Ovary (tissue), 9 donors: ENCODE results near the gene OR2AJ1. TPM values are rescaled to one million over a fixed set of nuclear protein-coding genes. Genes with fewer than 3 reads are reported as not detected.

Experiments
- DNase-seq, 5 donors: peaks; one replicate each; pipeline ENCODE4 v3.0.0-alpha.2; 2019 to 2020
- H3K27ac ChIP-seq, 2 donors: fragments of 200-600 bp; one replicate each; pipeline versions ENCODE4 v1.5.1 to v1.8.0; 2019 to 2022
- H3K27me3 ChIP-seq: fragments of 200-600 bp; one replicate; pipeline ENCODE4 v1.8.0; 2022
- H3K36me3 ChIP-seq: fragments of 200-600 bp; sonication (generic); one replicate; pipeline ENCODE4 v1.5.1; 2019
- H3K4me1 ChIP-seq: one replicate; pipeline ENCODE4 v1.8.1; 2013; ENCODE audit warnings: mild to moderate bottlenecking, moderate library complexity; ENCODE audit not compliant: insufficient read depth
- H3K4me3 ChIP-seq: fragments of 200-600 bp; sonication (generic); one replicate; pipeline ENCODE4 v1.5.1; 2017
- H3K9me3 ChIP-seq, 2 donors: fragments of 200-600 bp in 1 of 2; sonication (generic) in 1 of 2; one replicate each; pipeline versions ENCODE4 v1.5.1 to v1.8.1; 2013 to 2019; ENCODE audit warnings: mild to moderate bottlenecking in 1 of 2, moderate library complexity in 1 of 2
- EP300 ChIP-seq: sonication (generic); formaldehyde crosslinking; IDR thresholded peaks from one replicate; pipeline ENCODE4 v1.6.1; 2017; ENCODE audit warnings: antibody characterized with exemption
- POLR2A ChIP-seq: fragments of 450-650 bp; IDR thresholded peaks from one replicate; pipeline ENCODE4 v1.6.1; 2017; ENCODE audit warnings: antibody characterized with exemption, mild to moderate bottlenecking, moderate library complexity
- WGBS, 3 donors: extraction: QIAGEN DNeasy Blood & Tissue Kit in 1 of 3; methylation state at CpG; one replicate each; pipeline versions ENCODE4 v1.1.5 to v1.1.7; 2013 to 2017; 5-methylcytosine and 5-hydroxymethylcytosine counted together
- intact Hi-C, 4 donors: fragments of 100-400 bp; cut with DNase I; formaldehyde crosslinking; loops; one replicate each; pipeline versions ENCODE4 v1.11.0 to v1.15.1; 2022 to 2023
- polyA plus RNA-seq, 2 donors: library from polyadenylated mRNA; stranded (reverse); fragments of 200-250 nt in 1 of 2; fragments of 350-450 nt in 1 of 2; fragmentation: Illumina TruSeq in 1 of 2; extraction: RNeasy Lipid Tissue Mini Kit (QIAGEN cat#74804) in 1 of 2; gene quantifications; one replicate each; pipeline ENCODE4 v1.2.3, GENCODE V29; 2013 to 2014
- total RNA-seq, 7 donors: library from RNA; depleted of rRNA in 2 of 7; stranded (reverse); fragments of >200 nt in 2 of 7; fragmentation: NEBNext Ultra II Directional in 3 of 7; extraction: Animal tissue kit (Norgen Biotek cat#: 25700) in 3 of 7; gene quantifications; one replicate each; pipeline versions ENCODE4 v1.1.0 to v1.2.4, GENCODE V29; 2016 to 2023
- TF ChIP-seq, protein P1 (sequence below), 3 donors: fragments of 450-650 bp in 2 of 3; fragments of 200-600 bp in 1 of 3; IDR thresholded peaks; one replicate each; pipeline versions ENCODE4 v1.5.1 to v1.8.0; 2016 to 2022; ENCODE audit warnings: antibody characterized with exemption in 3 of 3, mild to moderate bottlenecking in 1 of 3
- donor health status: DM: no; HTN: no; CAD: no; lungs with moderate emphysema.
- donor health status: DM: no; HTN: no; CAD: no.
- donor health status: Bipolar disorder and iron deficiency.
- donor health status: DM: yes; HTN: yes; CAD: no.
- donor health status: DM: no; HTN: no; CAD: no.
- donor health status: DM: yes; HTN: yes; CAD: no.

The OR2AJ1 gene
- total and polyA plus RNA-seq, 9 donors: not detected

- no peak for DNase-seq
- Histone ChIP-seq H3K36me3 (no peaks in the 10 kb centered on the region), H3K27ac (no peak overlapping the region), H3K9me3 (no peaks in the 10 kb centered on the region), H3K4me1 (no peaks in the 10 kb centered on the region), H3K27me3 (no peaks in the 10 kb centered on the region), H3K4me3 (no peak overlapping the region)
- 6 to 39% (median 8%) methylated on average over 3 of the region's 3 CpGs for WGBS, 3 donors
- no peak for TF ChIP-seq EP300
- no peak for TF ChIP-seq POLR2A
- TF ChIP-seq, protein P1, sequence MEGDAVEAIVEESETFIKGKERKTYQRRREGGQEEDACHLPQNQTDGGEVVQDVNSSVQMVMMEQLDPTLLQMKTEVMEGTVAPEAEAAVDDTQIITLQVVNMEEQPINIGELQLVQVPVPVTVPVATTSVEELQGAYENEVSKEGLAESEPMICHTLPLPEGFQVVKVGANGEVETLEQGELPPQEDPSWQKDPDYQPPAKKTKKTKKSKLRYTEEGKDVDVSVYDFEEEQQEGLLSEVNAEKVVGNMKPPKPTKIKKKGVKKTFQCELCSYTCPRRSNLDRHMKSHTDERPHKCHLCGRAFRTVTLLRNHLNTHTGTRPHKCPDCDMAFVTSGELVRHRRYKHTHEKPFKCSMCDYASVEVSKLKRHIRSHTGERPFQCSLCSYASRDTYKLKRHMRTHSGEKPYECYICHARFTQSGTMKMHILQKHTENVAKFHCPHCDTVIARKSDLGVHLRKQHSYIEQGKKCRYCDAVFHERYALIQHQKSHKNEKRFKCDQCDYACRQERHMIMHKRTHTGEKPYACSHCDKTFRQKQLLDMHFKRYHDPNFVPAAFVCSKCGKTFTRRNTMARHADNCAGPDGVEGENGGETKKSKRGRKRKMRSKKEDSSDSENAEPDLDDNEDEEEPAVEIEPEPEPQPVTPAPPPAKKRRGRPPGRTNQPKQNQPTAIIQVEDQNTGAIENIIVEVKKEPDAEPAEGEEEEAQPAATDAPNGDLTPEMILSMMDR (IDR thresholded peaks at IDR 0.05): no peak
- intact Hi-C loops: no loop called here
Measured at GRCh38 chr1:247961791-247962190, 37.1 kb downstream of the OR2AJ1 start.

- Histone ChIP-seq H3K9me3 (no peaks in the 10 kb centered on the region), H3K27me3 (no peaks in the 10 kb centered on the region), H3K36me3 (no peaks in the 10 kb centered on the region), H3K4me1 (no peaks in the 10 kb centered on the region), H3K4me3 (no peak overlapping the region), H3K27ac (no peak overlapping the region)
- WGBS, 3 donors: 57 to 73% (median 58%) methylated on average over 4 of the region's 4 CpGs
- DNase-seq: no peak
- intact Hi-C loops: no loop called here
- TF ChIP-seq, protein P1 (IDR thresholded peaks at IDR 0.05): no peak
- TF ChIP-seq EP300 (no peak), POLR2A (no peak)
Measured at GRCh38 chr1:247962911-247963588, 38.4 kb downstream of the OR2AJ1 start.

GRCh38 chr1:247964933-247965332 lies 40.2 kb downstream of the OR2AJ1 start, which contains the start of gene OR2AK2:
Gene OR2AK2 (plus strand): TSS chr1:247965233. CDS start chr1:247965377, 144 bp downstream.
- Histone ChIP-seq H3K9me3 (no peaks in the 10 kb centered on the region), H3K4me3 (no peak within 1 kb of the TSS), H3K27me3 (no peaks in the 10 kb centered on the region), H3K36me3 (no peaks in the 10 kb centered on the region), H3K4me1 (no peaks in the 10 kb centered on the region), H3K27ac (no peak within 1 kb of the TSS)
- intact Hi-C loops: no loop called here
- DNase-seq: no peak
- TF ChIP-seq, protein P1 (IDR thresholded peaks at IDR 0.05): no peak
- TF ChIP-seq EP300 (no peak), POLR2A (no peak)
- 83 to 90% (median 85%) methylated on average over 2 of the region's 2 CpGs for WGBS, 3 donors

- DNase-seq: no peak
- Histone ChIP-seq H3K27me3 (no peaks in the 10 kb centered on the region), H3K4me3 (no peak overlapping the region), H3K36me3 (no peaks in the 10 kb centered on the region), H3K4me1 (no peaks in the 10 kb centered on the region), H3K27ac (no peak overlapping the region), H3K9me3 (no peaks in the 10 kb centered on the region)
- 63 to 74% (median 72%) methylated on average over 5 of the region's 5 CpGs for WGBS, 3 donors
- intact Hi-C loops: no loop called here
- TF ChIP-seq EP300 (no peak), POLR2A (no peak)
- TF ChIP-seq, protein P1 (IDR thresholded peaks at IDR 0.05): no peak
Measured at GRCh38 chr1:247966532-247967204, 42.0 kb downstream of the OR2AJ1 start.

Other genes starting within 250 kb of the OR2AJ1 start
- gene OR13G1, start 245.2 kb upstream of the OR2AJ1 start, total RNA-seq: not detected
- gene OR13G1, start 245.2 kb upstream of the OR2AJ1 start, polyA plus RNA-seq: not detected
- not detected for gene OR6F1, start 208.2 kb upstream of the OR2AJ1 start, total RNA-seq
- not detected for gene OR6F1, start 208.2 kb upstream of the OR2AJ1 start, polyA plus RNA-seq
- not detected for gene OR14K1, start 186.3 kb upstream of the OR2AJ1 start, total RNA-seq
- not detected for gene OR14K1, start 186.3 kb upstream of the OR2AJ1 start, polyA plus RNA-seq
- gene OR14A2, start 176.7 kb upstream of the OR2AJ1 start, total RNA-seq: not detected
- not detected for gene OR14A2, start 176.7 kb upstream of the OR2AJ1 start, polyA plus RNA-seq
- gene OR1C1, start 164.3 kb upstream of the OR2AJ1 start, total RNA-seq: not detected
- not detected for gene OR1C1, start 164.3 kb upstream of the OR2AJ1 start, polyA plus RNA-seq
- gene OR14A16, start 100.8 kb upstream of the OR2AJ1 start, total RNA-seq: not detected
- gene OR14A16, start 100.8 kb upstream of the OR2AJ1 start, polyA plus RNA-seq: not detected
- not detected for gene OR11L1, start 83.0 kb upstream of the OR2AJ1 start, total RNA-seq
- not detected for gene OR11L1, start 83.0 kb upstream of the OR2AJ1 start, polyA plus RNA-seq
- 1 to 10 TPM in 1 of 7 donors, under 1 TPM in 6; 0.13 to 3.2 (median 0.41) TPM for gene TRIM58, start 67.7 kb upstream of the OR2AJ1 start, total RNA-seq
- under 1 TPM; 0.13 to 0.35 TPM for gene TRIM58, start 67.7 kb upstream of the OR2AJ1 start, polyA plus RNA-seq
- gene OR2W3, start 29.3 kb upstream of the OR2AJ1 start, total RNA-seq: under 1 TPM in 2 of 7 donors, not detected in 5; 0.25 to 0.46 TPM
- under 1 TPM in 1 of 2 donors, not detected in 1; 0.22 TPM for gene OR2W3, start 29.3 kb upstream of the OR2AJ1 start, polyA plus RNA-seq
- not detected for gene OR2T8, start 4.6 kb upstream of the OR2AJ1 start, total RNA-seq
- not detected for gene OR2T8, start 4.6 kb upstream of the OR2AJ1 start, polyA plus RNA-seq
- under 1 TPM in 1 of 7 donors, not detected in 6; 0.34 TPM for gene OR2L8, start 24.0 kb downstream of the OR2AJ1 start, total RNA-seq
- gene OR2L8, start 24.0 kb downstream of the OR2AJ1 start, polyA plus RNA-seq: not detected
- gene OR2AK2, start 40.3 kb downstream of the OR2AJ1 start, total RNA-seq: under 1 TPM in 2 of 7 donors, not detected in 5; 0.36 to 0.80 TPM
- gene OR2AK2, start 40.3 kb downstream of the OR2AJ1 start, polyA plus RNA-seq: not detected
- gene OR2L5, start 88.8 kb downstream of the OR2AJ1 start, total RNA-seq: under 1 TPM in 1 of 7 donors, not detected in 6; 0.23 TPM
- not detected for gene OR2L5, start 88.8 kb downstream of the OR2AJ1 start, polyA plus RNA-seq
- under 1 TPM in 5 of 7 donors, not detected in 2; 0.08 to 0.69 (median 0.17) TPM for gene OR2L2, start 105.2 kb downstream of the OR2AJ1 start, total RNA-seq
- gene OR2L2, start 105.2 kb downstream of the OR2AJ1 start, polyA plus RNA-seq: under 1 TPM in 1 of 2 donors, not detected in 1; 0.12 TPM
- gene OR2L3, start 121.9 kb downstream of the OR2AJ1 start, total RNA-seq: under 1 TPM in 4 of 7 donors, not detected in 3; 0.08 to 0.24 (median 0.16) TPM
- gene OR2L3, start 121.9 kb downstream of the OR2AJ1 start, polyA plus RNA-seq: not detected
- under 1 TPM in 3 of 7 donors, not detected in 4; 0.24 to 0.34 (median 0.25) TPM for gene OR2L13, start 170.3 kb downstream of the OR2AJ1 start, total RNA-seq
- gene OR2L13, start 170.3 kb downstream of the OR2AJ1 start, polyA plus RNA-seq: under 1 TPM; 0.04 to 0.13 TPM
- gene OR2M5, start 220.3 kb downstream of the OR2AJ1 start, total RNA-seq: not detected
- not detected for gene OR2M5, start 220.3 kb downstream of the OR2AJ1 start, polyA plus RNA-seq
- gene OR2M2, start 249.9 kb downstream of the OR2AJ1 start, total RNA-seq: not detected
- gene OR2M2, start 249.9 kb downstream of the OR2AJ1 start, polyA plus RNA-seq: not detected